ENCODE data around the gene ITGAX.

- TF ChIP-seq, protein P1, sequence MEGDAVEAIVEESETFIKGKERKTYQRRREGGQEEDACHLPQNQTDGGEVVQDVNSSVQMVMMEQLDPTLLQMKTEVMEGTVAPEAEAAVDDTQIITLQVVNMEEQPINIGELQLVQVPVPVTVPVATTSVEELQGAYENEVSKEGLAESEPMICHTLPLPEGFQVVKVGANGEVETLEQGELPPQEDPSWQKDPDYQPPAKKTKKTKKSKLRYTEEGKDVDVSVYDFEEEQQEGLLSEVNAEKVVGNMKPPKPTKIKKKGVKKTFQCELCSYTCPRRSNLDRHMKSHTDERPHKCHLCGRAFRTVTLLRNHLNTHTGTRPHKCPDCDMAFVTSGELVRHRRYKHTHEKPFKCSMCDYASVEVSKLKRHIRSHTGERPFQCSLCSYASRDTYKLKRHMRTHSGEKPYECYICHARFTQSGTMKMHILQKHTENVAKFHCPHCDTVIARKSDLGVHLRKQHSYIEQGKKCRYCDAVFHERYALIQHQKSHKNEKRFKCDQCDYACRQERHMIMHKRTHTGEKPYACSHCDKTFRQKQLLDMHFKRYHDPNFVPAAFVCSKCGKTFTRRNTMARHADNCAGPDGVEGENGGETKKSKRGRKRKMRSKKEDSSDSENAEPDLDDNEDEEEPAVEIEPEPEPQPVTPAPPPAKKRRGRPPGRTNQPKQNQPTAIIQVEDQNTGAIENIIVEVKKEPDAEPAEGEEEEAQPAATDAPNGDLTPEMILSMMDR (IDR thresholded peaks at IDR 0.05): no peak
- TF ChIP-seq POLR2AphosphoS5 (IDR thresholded peaks at IDR 0.05): no peak
Measured at GRCh38 chr16:31410082-31410481, 55.1 kb downstream of the ITGAX start.
